Measurements from ENCODE around the gene RABEPK. TPM values are rescaled to one million over a fixed set of nuclear protein-coding genes. Genes with fewer than 3 reads are reported as not detected.
A peak's percentile ranks its signal among the peaks of the same experiment; 100 is the strongest.
"Not testable (repeated sequence)": the region's sequence is repeated elsewhere in the genome, so short reads cannot be mapped to it uniquely, and the experiment has no call there.

Gene RABEPK
- total RNA-seq, 2 experiments from 2014 or later, result 20.7 to 21.9 TPM

GRCh38 chr9:125179776-125180175 is 20.6 kb upstream of the RABEPK start:
- intact Hi-C loops (cut with micrococcal nuclease); H3K9me3 Mint-ChIP-seq; POLR2A ChIA-PET; H3K4me3 Mint-ChIP-seq; H3K27me3 Mint-ChIP-seq; DNase-seq: not testable (repeated sequence)
- Mint-ChIP-seq H3K27ac (peak overlapping the region; percentile 26), H3K4me1 (ENCODE audit: low read depth) (peaks cover 58% of the 10 kb centered on the region), H3K36me3 (peaks cover 22% of the 10 kb centered on the region)
- CTCF ChIA-PET, result interaction anchor here (0.6 kb wide), 1 partner anchor 22 kb away, joined by 3 read pairs; no protein-coding TSS in a partner anchor

- POLR2A ChIA-PET, result no interaction called here
- Mint-ChIP-seq H3K27ac (no peak overlapping the region), H3K4me3 (no peak overlapping the region), H3K4me1 (ENCODE audit: low read depth) (peaks cover 61% of the 10 kb centered on the region), H3K36me3 (peaks cover 22% of the 10 kb centered on the region), H3K27me3 (no peaks in the 10 kb centered on the region), H3K9me3 (peaks cover 5% of the 10 kb centered on the region)
- CTCF ChIA-PET, result no interaction called here
- intact Hi-C loops (cut with micrococcal nuclease), result no loop called here
- DNase-seq, result no peak
Observed at GRCh38 chr9:125180876-125181275, 19.5 kb upstream of the RABEPK start.

GRCh38 chr9:125181756-125182155 is 18.6 kb upstream of the RABEPK start:
- H3K4me3 Mint-ChIP-seq; H3K27ac Mint-ChIP-seq; H3K27me3 Mint-ChIP-seq; CTCF ChIA-PET; H3K9me3 Mint-ChIP-seq; POLR2A ChIA-PET; DNase-seq; intact Hi-C loops (cut with micrococcal nuclease): not testable (repeated sequence)
- peaks cover 20% of the 10 kb centered on the region for H3K36me3 Mint-ChIP-seq
- peaks cover 57% of the 10 kb centered on the region for H3K4me1 Mint-ChIP-seq (ENCODE audit: low read depth)

GRCh38 chr9:125183054-125183453 is 17.3 kb upstream of the RABEPK start:
- Mint-ChIP-seq H3K9me3 (peaks cover 5% of the 10 kb centered on the region), H3K4me1 (ENCODE audit: low read depth) (peaks cover 62% of the 10 kb centered on the region), H3K27ac (no peak overlapping the region), H3K27me3 (no peaks in the 10 kb centered on the region), H3K4me3 (no peak overlapping the region), H3K36me3 (peaks cover 18% of the 10 kb centered on the region)
- intact Hi-C loops (cut with micrococcal nuclease), result no loop called here
- CTCF ChIA-PET, result interaction anchor here (0.6 kb wide), 1 partner anchor 232 kb away, joined by 3 read pairs; no protein-coding TSS in a partner anchor
- POLR2A ChIA-PET, result no interaction called here
- no peak for DNase-seq

- H3K4me3 Mint-ChIP-seq, result no peak overlapping the region
- H3K9me3 Mint-ChIP-seq, result peaks cover 5% of the 10 kb centered on the region
- peaks cover 62% of the 10 kb centered on the region for H3K4me1 Mint-ChIP-seq (ENCODE audit: low read depth)
- H3K36me3 Mint-ChIP-seq, result peaks cover 17% of the 10 kb centered on the region
- DNase-seq, result no peak
- intact Hi-C loops (cut with micrococcal nuclease), result no loop called here
- H3K27me3 Mint-ChIP-seq, result no peaks in the 10 kb centered on the region
- ChIA-PET CTCF (no interaction called here), POLR2A (no interaction called here)
- H3K27ac Mint-ChIP-seq, result no peak overlapping the region
Observed at GRCh38 chr9:125183561-125183960, 16.8 kb upstream of the RABEPK start.

- peak overlapping the region; percentile 97 for H3K4me3 Mint-ChIP-seq
- ChIA-PET CTCF (no interaction called here), POLR2A (interaction anchor here (1.5 kb wide), 1 partner anchor 52 kb away, joined by 4 read pairs; the partner anchor contains the start of gene HSPA5)
- H3K4me1 Mint-ChIP-seq (ENCODE audit: low read depth), result peaks cover 50% of the 10 kb centered on the region
- H3K27ac Mint-ChIP-seq, result peak overlapping the region; percentile 95
- intact Hi-C loops (cut with micrococcal nuclease), result loop anchor here (1.0 to 5.0 kb wide), 5 partner anchors 11 to 317 kb away; partner anchors contain the start of genes HSPA5, RABEPK and SCAI
- H3K27me3 Mint-ChIP-seq, result no peaks in the 10 kb centered on the region
- peak; percentile 51 for DNase-seq
- no peaks in the 10 kb centered on the region for H3K9me3 Mint-ChIP-seq
- no peaks in the 10 kb centered on the region for H3K36me3 Mint-ChIP-seq
Observed at GRCh38 chr9:125189011-125189360, 11.4 kb upstream of the RABEPK start.

GRCh38 chr9:125189361-125190289 is 10.7 kb upstream of the RABEPK start, which contains the start of gene PPP6C:
Gene PPP6C (minus strand): TSS chr9:125189803. CDS start chr9:125189718, 85 bp downstream.
- intact Hi-C loops (cut with micrococcal nuclease), result loop anchor here (1.0 to 5.0 kb wide), 6 partner anchors 11 to 417 kb away; partner anchors contain the start of genes HSPA5, NR6A1, RABEPK and SCAI
- POLR2A ChIA-PET, result interaction anchor here (1.3 to 1.4 kb wide), 2 partner anchors 10 to 52 kb away, joined by 8 to 15 read pairs; partner anchors contain the start of genes HSPA5 and RABEPK
- no peaks in the 10 kb centered on the region for H3K9me3 Mint-ChIP-seq
- H3K4me1 Mint-ChIP-seq (ENCODE audit: low read depth), result peaks cover 54% of the 10 kb centered on the region
- H3K27me3 Mint-ChIP-seq, result no peaks in the 10 kb centered on the region
- DNase-seq, result peak; percentile 99
- H3K27ac Mint-ChIP-seq, result peak within 1 kb of the TSS; percentile 95
- CTCF ChIA-PET, result interaction anchor here (0.8 to 1.4 kb wide), 3 partner anchors 10 to 72 kb away, joined by 3 to 4 read pairs (median 3); partner anchors contain the start of genes GAPVD1 and HSPA5
- H3K4me3 Mint-ChIP-seq, result peak within 1 kb of the TSS; percentile 97
- no peaks in the 10 kb centered on the region for H3K36me3 Mint-ChIP-seq

GRCh38 chr9:125190361-125190801 is 10.0 kb upstream of the RABEPK start:
- CTCF ChIA-PET, result interaction anchor here (0.8 to 1.4 kb wide), 4 partner anchors 9 to 71 kb away, joined by 3 to 4 read pairs (median 4); partner anchors contain the start of genes GAPVD1 and HSPA5
- Mint-ChIP-seq H3K4me3 (peak overlapping the region; percentile 97), H3K9me3 (no peaks in the 10 kb centered on the region), H3K4me1 (ENCODE audit: low read depth) (peaks cover 58% of the 10 kb centered on the region), H3K27ac (peak overlapping the region; percentile 95), H3K36me3 (no peaks in the 10 kb centered on the region), H3K27me3 (no peaks in the 10 kb centered on the region)
- peak; percentile 48 for DNase-seq
- POLR2A ChIA-PET, result interaction anchor here (1.3 to 1.4 kb wide), 2 partner anchors 9 to 51 kb away, joined by 8 to 15 read pairs; partner anchors contain the start of genes HSPA5 and RABEPK
- intact Hi-C loops (cut with micrococcal nuclease), result loop anchor here (5.0 kb wide), 1 partner anchor 418 kb away; the partner anchor contains the start of gene NR6A1

GRCh38 chr9:125194466-125194865 is 5.9 kb upstream of the RABEPK start:
- ChIA-PET POLR2A (interaction anchor here (1.8 kb wide), 1 partner anchor 47 kb away, joined by 5 read pairs; the partner anchor contains the start of gene HSPA5), CTCF (interaction anchor here (0.6 to 1.4 kb wide), 2 partner anchors 10 to 65 kb away, joined by 3 to 6 read pairs; no protein-coding TSS in a partner anchor)
- H3K27me3 Mint-ChIP-seq, H3K9me3 Mint-ChIP-seq, H3K36me3 Mint-ChIP-seq: not testable (repeated sequence)
- peak; percentile 28 for DNase-seq
- H3K4me1 Mint-ChIP-seq (ENCODE audit: low read depth), result peaks cover 54% of the 10 kb centered on the region
- peak overlapping the region; percentile 86 for H3K27ac Mint-ChIP-seq
- intact Hi-C loops (cut with micrococcal nuclease), result loop anchor here (5.0 kb wide), 1 partner anchor 422 kb away; the partner anchor contains the start of gene NR6A1
- H3K4me3 Mint-ChIP-seq, result peak overlapping the region; percentile 57

- ChIA-PET CTCF (interaction anchor here (1.4 kb wide), 1 partner anchor 64 kb away, joined by 6 read pairs; no protein-coding TSS in a partner anchor), POLR2A (interaction anchor here (1.8 kb wide), 1 partner anchor 46 kb away, joined by 5 read pairs; the partner anchor contains the start of gene HSPA5)
- Mint-ChIP-seq H3K4me1 (ENCODE audit: low read depth) (peaks cover 56% of the 10 kb centered on the region), H3K27ac (peak overlapping the region; percentile 86)
- H3K4me3 Mint-ChIP-seq; intact Hi-C loops (cut with micrococcal nuclease); H3K36me3 Mint-ChIP-seq; H3K9me3 Mint-ChIP-seq; DNase-seq; H3K27me3 Mint-ChIP-seq: not testable (repeated sequence)
Observed at GRCh38 chr9:125195591-125195990, 4.8 kb upstream of the RABEPK start.

GRCh38 chr9:125202846-125203618 is 2.7 kb downstream of the RABEPK start:
- CTCF ChIA-PET, result no interaction called here
- POLR2A ChIA-PET, result no interaction called here
- Mint-ChIP-seq H3K4me1 (ENCODE audit: low read depth) (peaks cover 20% of the 10 kb centered on the region), H3K27me3 (no peaks in the 10 kb centered on the region), H3K27ac (no peak overlapping the region), H3K4me3 (no peak overlapping the region), H3K9me3 (no peaks in the 10 kb centered on the region), H3K36me3 (peaks cover 30% of the 10 kb centered on the region)
- no peak for DNase-seq
- intact Hi-C loops (cut with micrococcal nuclease), result loop anchor here (5.0 kb wide), 1 partner anchor 331 kb away; no protein-coding TSS in a partner anchor

All from activated CD4-positive, alpha-beta memory T cell treated with anti-CD3 and anti-CD28 coated beads for 36 hours (primary cell).